T-helper 9 cell (primary cell): Measurements from ENCODE around the gene ATAT1.

Experiments
- DNase-seq: peaks from one replicate; pipeline ENCODE4 v3.0.0-alpha.2; 2020

ATAT1 gene

DNA sequence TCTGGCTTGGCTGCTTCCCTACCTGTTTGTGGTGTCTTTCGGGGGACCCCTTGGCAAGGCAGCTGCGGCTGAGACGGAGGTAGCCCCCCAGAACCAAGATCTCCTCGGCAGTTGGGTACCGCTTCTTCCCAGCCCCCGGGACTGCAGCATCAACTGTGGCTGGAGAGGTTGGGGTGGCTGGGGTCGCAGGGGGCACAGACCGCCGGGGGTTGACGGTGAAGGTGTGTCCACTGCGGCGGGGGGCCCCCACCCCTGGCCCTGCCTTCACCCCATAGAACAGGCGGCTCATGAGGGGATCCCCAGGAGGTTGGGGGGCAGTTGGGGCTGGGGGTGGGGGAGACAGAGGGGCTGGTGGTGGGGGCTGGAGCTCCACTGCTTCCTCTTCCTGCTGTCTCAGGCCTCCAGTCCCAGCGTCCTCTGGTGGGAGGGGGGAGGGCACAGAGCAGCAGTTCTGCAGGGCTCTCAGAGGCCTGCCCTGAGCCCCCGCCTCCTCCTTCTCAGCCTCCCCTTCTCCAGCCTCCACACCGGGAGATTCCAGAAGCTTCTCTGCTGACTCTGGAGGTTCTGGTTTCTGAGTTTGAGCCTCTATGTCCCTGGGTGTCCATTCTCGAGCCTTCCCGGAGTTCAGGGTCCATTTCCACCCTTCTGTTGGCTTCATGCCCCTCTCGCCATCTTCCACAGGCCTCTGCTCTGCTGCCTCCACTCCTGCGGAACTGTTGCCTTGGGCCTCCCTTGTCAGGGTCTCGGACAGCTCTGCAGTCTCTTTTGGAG is 57.9 kb downstream of the ATAT1 start:
- DNase-seq: peak; percentile 29

DNA sequence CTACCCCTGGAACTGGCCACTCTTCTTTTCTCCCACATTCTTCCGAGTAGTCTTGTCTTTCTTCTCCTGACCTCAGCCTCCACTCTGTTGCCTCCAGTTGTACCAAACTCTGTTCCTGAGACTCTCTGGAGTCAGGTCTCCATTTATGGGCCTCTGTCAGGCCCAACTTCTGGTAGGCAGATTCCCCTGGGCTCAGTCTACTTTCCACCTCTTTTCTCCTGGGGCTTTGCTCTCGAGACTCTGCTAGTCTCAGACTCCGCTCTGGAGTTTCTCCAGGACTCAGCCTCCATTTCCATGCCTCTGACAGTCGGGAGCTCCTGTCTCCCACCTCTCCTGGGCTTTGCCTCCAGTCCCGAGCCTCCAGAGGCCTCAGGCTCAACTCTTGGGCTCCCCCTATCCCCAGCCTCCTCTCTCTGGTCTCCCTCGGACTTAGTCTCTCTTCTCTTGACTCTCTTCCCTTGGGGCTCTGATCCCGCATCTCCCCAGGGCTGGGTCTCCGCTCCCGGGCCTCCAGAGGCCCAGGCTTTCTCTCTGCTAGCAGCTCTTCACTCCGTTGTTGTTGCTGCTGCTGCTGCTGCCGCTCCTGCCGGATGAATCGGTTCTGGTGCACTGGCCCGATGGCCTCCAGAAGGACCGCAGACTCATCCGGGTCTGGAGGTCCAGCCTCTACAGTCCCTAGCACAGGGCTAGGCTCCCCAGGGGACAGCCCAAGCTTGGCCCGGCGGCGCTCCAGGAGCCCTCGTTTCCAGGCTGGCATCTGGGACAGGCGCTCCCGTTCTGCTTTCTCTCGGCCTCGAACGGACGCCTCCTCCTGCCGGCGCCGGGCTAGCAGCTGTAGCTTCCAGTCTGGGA is 58.7 kb downstream of the ATAT1 start:
- no peak for DNase-seq

DNA sequence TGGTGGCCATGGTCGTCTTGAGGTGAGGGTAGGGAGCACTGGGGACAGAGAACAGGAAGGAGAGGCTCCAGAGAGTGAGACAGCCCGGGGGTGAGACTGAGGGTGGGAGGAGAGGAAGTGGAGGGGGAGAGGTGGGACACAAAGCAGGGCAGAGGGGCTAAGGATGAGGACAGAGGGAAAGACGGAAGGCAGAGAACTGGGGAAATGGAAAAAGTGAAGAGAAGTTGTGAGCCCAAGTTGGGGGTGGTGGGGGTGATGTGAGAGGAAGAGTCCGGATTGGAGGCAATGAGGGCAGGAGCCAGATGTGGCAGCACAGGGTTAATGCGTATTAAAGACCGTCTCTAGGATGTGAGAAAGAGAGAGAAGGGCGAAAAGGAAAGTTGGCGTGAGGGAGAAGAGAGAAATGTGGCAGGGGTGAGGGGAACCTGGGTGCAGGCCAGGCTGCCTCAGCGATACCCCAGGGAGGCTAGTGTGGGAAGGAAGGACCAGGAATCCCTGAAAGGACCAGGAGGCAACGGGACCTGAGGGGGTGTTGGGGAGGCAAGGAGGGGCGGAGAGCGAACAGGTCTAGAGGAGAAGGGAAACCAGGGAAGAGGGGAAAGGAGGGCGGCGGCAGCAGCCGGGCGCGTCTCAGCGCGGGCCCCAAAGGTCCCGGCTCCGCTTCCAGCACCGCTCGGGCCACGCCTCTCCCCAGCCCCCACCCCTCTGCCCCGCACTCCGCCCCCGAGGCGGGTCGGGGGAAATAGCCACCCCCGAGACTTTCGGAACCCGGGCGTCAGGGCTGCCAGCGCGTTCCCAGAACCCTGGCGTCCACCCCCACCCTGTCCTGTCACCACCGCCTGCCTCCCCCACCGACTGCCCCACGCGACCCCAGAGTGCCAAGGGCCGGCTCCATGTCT is 59.6 kb downstream of the ATAT1 start, which contains the start of gene PPP1R18:
PPP1R18 (minus strand) TSS at position 637 of the 899 bp plus-strand sequence; CDS start at position 10, 627 bp downstream.
- peak; percentile 78 for DNase-seq

DNA sequence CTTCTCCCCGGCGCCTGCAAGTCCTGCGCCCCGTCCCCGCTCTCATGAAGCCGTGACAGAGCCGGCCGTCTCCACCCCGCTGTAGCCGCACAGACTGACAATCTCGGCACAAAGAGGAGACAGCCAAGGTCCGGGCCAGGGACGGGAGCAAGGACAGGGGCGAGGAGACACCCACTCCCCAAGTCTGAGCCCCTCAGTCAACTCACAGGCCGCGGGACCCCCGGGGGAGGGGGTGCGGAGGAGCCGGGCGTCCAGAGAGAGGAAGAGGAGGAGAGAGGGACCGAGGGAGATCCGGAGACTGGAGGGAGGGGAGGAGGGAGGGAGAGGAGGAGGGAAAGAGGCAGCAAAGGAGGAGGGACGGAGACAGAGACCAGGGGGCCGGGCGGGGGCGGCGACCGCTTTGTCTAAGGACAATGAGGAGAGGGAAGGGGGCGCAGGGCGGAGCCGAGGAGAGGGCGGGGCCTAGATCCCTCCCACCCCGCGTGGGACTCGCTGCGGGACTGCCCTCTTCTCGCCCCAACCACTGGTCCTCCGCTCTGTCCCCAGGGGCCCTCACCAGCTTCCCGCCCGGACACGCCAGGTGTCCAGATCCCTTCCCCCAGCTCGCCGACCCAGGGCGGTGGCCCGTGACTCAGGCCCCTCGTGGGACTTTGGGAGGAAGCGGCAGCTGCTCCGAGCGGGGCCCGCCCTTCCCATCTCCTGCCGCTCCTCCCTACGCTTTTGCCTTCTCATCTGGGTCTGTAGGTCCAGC is 60.4 kb downstream of the ATAT1 start:
- DNase-seq: peak; percentile 69

DNA sequence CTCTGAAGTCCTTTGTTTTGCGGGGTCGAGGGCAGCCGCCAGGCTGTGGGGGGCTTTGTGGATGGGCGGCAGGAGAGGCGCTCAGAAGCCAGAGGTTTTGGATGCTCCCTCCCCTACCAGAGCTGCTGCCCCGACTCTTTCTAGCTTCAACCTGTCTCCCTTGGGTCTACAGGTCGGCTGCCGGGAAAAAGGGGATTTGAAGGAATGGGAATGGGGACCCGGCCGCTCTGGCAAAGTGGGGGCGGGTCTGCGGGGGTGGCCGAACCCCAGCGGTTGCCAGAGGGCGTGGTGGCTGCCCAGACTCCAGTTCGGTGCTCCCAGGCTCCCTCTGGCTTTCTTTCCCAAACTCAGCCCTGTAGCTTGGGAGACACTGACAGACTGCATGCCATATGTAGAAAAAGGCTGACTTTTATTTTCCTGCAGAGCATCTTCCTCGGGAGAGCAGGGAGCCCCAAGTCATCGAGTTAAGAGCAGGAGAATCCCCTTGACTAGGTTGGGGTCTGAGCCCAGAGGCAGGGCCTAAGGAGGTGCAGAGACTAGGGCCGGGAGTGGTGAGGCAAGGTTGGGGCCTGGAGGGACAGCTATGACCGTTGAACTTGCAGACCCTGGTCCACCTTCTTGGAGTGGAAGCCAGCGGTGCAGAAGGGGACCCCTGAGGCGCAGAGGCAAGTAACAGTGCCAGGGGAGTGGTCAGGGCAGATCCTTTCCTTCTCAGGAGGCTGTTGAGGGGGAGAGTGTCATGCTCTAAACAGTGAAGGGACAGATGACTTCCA is 61.2 kb downstream of the ATAT1 start:
- no peak for DNase-seq

DNA sequence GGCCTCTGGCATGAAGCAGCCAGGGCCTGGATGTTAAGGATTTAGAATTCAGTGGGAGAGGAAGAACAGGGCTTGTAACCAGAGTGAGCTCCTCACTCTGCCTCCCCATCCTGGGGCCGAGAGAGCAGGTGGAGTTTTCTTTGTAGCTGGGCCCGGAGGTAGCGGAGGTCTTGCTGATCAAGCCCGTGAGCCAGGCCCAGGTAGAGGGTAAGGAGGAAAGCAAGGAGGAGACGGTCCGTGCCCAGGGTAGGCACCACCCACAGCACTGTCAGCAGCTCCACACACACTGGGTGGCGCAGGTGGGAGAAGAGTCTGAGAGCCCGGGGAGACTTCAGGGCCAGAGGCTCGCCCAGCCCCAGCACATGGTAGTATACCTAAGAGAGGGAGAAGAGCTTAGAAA is 61.9 kb downstream of the ATAT1 start:
- DNase-seq: no peak

DNA sequence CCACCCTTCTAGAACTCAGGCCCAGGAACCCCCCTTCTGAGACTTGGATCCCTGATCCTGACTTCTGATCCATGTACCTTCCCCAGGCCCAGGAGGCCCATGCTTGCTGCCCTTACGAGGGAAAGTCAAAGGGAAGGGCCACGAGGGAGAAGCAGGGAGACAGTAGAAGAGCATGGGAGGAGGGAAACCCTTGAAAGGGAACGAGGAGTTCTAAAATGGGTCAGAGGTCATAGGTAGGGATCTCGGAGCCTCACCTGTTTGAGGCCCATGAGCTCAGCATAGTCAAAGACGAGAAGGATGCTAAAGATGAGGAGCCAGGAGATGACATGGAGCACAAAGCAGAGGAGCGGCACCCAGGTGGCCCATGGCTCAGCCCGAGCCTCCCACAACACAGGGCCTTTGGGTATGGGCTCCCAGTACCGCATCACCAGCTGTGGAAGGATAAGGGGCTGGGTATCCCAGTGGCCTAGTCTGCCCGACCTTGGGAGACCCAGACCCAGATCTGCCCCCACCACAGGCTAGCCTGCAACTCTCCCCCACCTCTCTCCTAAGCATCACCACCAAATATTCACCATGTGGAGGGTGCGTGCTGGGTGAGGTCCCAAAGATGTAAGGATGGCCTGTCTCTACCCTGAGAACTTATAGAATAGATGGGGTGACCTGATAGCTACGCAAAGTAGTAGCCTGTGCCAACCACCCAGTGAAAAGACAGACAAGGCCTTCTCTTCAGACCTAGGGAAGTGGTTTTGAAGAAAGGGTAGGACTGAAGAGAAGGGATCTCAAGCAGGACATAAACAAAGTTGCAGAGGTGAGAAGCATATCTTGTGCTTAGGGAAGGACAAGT is 62.6 kb downstream of the ATAT1 start:
- no peak for DNase-seq

DNA sequence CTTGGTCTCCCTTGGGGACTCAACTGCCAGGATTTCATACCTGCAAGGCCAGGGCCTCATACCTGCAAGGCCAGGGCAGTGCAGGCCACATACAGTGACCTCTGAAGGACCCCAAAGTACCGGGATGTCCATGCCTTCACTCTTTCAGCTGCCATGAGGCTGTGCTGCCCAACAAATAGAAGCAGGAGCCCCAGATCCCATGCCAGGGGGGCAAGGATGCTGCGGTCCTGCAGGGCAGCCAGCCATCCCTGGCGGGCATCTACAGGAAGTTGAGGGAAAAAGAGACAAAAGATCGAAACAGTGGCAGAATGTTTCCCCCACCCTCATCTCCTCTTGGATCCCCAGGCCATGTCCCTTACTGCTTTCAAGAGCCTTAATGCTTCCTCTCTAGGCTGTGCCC is 63.3 kb downstream of the ATAT1 start:
- no peak for DNase-seq

DNA sequence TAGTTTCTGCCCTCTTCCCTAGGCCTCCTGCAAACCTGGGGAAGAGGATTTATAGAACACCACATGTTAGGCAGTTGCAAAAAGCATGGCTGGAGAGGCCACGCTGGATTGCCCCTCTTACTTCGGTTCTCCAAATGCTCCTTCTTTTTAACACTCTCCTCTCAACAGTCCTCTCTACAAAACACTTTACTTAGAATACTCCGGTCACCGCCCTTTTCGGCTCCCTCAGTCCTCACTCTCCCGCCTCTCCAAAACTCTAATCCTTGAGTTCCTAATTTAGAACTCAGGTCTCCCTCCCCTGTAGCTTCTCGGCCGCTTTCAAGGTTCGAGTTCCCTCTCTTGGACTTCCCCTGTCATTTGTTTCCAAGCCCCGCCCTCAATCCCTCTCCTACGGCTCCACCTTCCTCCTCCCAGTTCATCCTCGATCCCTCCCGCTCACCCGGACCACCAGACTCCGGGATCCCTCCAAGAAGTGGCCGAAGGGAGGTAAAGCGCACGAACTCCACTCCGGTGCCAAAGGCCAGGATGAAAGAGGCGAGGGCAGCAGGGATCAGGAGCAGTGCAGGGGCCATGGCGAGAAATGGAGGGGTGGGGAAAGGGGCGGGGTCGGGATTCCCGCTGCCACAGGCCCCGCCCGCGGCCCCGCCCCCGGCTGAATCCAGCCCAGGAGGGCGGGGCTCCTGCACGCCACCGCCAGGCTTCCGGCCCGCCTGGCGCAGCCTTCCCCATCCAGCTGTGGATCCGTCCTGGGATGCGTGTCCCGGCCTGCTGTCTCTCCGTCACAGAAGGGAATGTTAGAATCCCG is 63.9 kb downstream of the ATAT1 start, which contains the start of gene NRM:
NRM (minus strand) TSS at position 582 of the 805 bp plus-strand sequence; CDS start at position 572, 10 bp downstream.
- peak; percentile 73 for DNase-seq

DNA sequence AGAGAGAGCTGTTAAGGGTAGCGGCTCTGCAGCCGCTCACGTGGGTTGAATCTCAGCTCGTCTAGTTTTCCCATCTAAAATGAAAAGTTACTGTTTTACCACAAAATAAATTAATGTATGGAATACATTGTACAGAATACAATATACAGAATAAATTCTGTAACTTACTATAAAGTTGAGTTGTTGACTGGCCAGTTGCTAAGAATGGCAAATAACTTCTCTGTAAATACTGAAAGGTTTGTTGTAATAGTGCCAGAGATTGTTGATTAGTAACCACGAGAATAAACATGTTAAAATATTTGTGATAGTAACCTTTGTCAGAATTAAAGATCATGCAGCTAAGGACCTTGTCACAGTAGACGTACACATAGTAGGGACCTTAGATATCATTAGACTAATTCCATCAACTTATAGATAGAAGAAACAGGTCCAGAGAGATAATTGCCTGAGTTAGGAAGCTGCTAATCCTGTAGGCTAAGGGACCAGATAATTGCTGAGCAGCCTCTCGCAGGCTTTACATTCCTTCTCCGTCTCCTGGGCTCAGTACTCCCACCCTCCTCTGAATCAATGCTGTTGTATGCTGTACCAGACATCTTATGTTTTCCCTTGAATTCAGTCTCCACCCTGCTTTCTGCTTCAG is 64.7 kb downstream of the ATAT1 start:
- no peak for DNase-seq
